HEK293 (cell line): ENCODE measurements around the gene ZNF80.

Experiments used
- CTCF ChIP-seq: fragments of 450-650 bp; formaldehyde crosslinking; IDR thresholded peaks from 2 replicates; pipeline ENCODE4 v1.5.1; 2016; ENCODE audit warnings: missing biosample characterization, missing genetic modification characterization
- ELK4 ChIP-seq: IDR thresholded peaks from 2 replicates; pipeline ENCODE4 v1.6.1; 2011; ENCODE audit warnings: mild to moderate bottlenecking, low read depth, low read length, borderline replicate concordance
- PRDM1 ChIP-seq: fragments of 450-650 bp; formaldehyde crosslinking; IDR thresholded peaks from 2 replicates; pipeline ENCODE4; 2016; ENCODE audit warnings: missing biosample characterization, missing genetic modification characterization
- SP2 ChIP-seq: fragments of 450-650 bp; formaldehyde crosslinking; IDR thresholded peaks from 2 replicates; pipeline ENCODE4 v1.5.1; 2016; ENCODE audit warnings: missing biosample characterization, missing genetic modification characterization
- ZBTB10 ChIP-seq: fragments of 450-650 bp; formaldehyde crosslinking; IDR thresholded peaks from 2 replicates; pipeline ENCODE4 v1.5.1; 2016; ENCODE audit warnings: missing biosample characterization, missing genetic modification characterization
- ZNF266 ChIP-seq: fragments of 450-650 bp; formaldehyde crosslinking; IDR thresholded peaks from 2 replicates; pipeline ENCODE4 v1.5.1; 2016; ENCODE audit warnings: missing biosample characterization, missing genetic modification characterization, low read depth
- ZNF341 ChIP-seq: fragments of 450-650 bp; formaldehyde crosslinking; IDR thresholded peaks from 2 replicates; pipeline ENCODE4; 2016; ENCODE audit warnings: low read depth, missing biosample characterization, missing genetic modification characterization
- ZSCAN30 ChIP-seq: fragments of 450-650 bp; IDR thresholded peaks from 2 replicates; pipeline ENCODE4 v1.5.1; 2018; ENCODE audit warnings: missing biosample characterization, mild to moderate bottlenecking, missing genetic modification characterization, moderate library complexity

GRCh38 chr3:114285648-114286230 is 48.4 kb upstream of the ZNF80 start:
- TF ChIP-seq ZNF341 (tag by site-specific recombination) (no peak), ZNF266 (tag by site-specific recombination) (no peak), ELK4 (no peak), ZSCAN30 (tag by site-specific recombination) (no peak), SP2 (no peak), CTCF (no peak), PRDM1 (no peak), ZBTB10 (tag by site-specific recombination) (no peak)
